ENCODE data around the gene PDGFRB. TPM values are rescaled to one million over a fixed set of nuclear protein-coding genes. Genes with fewer than 3 reads are reported as not detected.

Gene PDGFRB
- total and polyA plus RNA-seq, 2 of the 8 experiments (the other 6 are each of a cell fraction or from before 2014, with no cell fraction given), result 4.2 to 13.7 TPM

DNA sequence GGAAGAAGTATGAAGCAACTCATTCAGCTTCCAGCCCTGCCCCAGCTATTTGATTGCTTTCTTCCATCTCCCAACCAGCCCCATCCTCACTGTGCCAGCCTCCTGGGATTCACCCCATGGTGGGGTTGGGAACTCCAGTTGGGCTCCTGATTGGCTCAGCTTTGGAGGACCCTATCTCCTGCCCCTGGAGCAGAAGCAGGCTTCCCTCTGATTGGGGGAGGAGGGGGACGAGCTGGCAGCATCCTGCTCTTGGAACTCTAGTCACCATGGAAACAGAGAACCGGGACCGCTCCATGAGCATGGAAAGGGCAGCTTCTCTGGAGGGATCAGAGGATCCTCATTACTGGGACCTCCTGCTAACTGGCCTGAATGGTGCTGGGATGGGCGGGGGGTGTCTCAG is 36.8 kb upstream of the PDGFRB start (continued):
- TF ChIP-seq, protein P1, sequence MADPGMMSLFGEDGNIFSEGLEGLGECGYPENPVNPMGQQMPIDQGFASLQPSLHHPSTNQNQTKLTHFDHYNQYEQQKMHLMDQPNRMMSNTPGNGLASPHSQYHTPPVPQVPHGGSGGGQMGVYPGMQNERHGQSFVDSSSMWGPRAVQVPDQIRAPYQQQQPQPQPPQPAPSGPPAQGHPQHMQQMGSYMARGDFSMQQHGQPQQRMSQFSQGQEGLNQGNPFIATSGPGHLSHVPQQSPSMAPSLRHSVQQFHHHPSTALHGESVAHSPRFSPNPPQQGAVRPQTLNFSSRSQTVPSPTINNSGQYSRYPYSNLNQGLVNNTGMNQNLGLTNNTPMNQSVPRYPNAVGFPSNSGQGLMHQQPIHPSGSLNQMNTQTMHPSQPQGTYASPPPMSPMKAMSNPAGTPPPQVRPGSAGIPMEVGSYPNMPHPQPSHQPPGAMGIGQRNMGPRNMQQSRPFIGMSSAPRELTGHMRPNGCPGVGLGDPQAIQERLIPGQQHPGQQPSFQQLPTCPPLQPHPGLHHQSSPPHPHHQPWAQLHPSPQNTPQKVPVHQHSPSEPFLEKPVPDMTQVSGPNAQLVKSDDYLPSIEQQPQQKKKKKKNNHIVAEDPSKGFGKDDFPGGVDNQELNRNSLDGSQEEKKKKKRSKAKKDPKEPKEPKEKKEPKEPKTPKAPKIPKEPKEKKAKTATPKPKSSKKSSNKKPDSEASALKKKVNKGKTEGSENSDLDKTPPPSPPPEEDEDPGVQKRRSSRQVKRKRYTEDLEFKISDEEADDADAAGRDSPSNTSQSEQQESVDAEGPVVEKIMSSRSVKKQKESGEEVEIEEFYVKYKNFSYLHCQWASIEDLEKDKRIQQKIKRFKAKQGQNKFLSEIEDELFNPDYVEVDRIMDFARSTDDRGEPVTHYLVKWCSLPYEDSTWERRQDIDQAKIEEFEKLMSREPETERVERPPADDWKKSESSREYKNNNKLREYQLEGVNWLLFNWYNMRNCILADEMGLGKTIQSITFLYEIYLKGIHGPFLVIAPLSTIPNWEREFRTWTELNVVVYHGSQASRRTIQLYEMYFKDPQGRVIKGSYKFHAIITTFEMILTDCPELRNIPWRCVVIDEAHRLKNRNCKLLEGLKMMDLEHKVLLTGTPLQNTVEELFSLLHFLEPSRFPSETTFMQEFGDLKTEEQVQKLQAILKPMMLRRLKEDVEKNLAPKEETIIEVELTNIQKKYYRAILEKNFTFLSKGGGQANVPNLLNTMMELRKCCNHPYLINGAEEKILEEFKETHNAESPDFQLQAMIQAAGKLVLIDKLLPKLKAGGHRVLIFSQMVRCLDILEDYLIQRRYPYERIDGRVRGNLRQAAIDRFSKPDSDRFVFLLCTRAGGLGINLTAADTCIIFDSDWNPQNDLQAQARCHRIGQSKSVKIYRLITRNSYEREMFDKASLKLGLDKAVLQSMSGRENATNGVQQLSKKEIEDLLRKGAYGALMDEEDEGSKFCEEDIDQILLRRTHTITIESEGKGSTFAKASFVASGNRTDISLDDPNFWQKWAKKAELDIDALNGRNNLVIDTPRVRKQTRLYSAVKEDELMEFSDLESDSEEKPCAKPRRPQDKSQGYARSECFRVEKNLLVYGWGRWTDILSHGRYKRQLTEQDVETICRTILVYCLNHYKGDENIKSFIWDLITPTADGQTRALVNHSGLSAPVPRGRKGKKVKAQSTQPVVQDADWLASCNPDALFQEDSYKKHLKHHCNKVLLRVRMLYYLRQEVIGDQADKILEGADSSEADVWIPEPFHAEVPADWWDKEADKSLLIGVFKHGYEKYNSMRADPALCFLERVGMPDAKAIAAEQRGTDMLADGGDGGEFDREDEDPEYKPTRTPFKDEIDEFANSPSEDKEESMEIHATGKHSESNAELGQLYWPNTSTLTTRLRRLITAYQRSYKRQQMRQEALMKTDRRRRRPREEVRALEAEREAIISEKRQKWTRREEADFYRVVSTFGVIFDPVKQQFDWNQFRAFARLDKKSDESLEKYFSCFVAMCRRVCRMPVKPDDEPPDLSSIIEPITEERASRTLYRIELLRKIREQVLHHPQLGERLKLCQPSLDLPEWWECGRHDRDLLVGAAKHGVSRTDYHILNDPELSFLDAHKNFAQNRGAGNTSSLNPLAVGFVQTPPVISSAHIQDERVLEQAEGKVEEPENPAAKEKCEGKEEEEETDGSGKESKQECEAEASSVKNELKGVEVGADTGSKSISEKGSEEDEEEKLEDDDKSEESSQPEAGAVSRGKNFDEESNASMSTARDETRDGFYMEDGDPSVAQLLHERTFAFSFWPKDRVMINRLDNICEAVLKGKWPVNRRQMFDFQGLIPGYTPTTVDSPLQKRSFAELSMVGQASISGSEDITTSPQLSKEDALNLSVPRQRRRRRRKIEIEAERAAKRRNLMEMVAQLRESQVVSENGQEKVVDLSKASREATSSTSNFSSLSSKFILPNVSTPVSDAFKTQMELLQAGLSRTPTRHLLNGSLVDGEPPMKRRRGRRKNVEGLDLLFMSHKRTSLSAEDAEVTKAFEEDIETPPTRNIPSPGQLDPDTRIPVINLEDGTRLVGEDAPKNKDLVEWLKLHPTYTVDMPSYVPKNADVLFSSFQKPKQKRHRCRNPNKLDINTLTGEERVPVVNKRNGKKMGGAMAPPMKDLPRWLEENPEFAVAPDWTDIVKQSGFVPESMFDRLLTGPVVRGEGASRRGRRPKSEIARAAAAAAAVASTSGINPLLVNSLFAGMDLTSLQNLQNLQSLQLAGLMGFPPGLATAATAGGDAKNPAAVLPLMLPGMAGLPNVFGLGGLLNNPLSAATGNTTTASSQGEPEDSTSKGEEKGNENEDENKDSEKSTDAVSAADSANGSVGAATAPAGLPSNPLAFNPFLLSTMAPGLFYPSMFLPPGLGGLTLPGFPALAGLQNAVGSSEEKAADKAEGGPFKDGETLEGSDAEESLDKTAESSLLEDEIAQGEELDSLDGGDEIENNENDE (IDR thresholded peaks at IDR 0.05; ENCODE audit: insufficient replicate concordance, low read length), result no peak
- TF ChIP-seq GABPA (IDR thresholded peaks at IDR 0.05; ENCODE audit: borderline replicate concordance, insufficient read depth, low read length), result no peak
- TF ChIP-seq TBP (IDR thresholded peaks at IDR 0.05; ENCODE audit: low read depth, low read length), result no peak
- TF ChIP-seq FOSL1 (IDR thresholded peaks at IDR 0.05; ENCODE audit: insufficient read depth, low read depth, low read length), result no peak

Measured in H1 (cell line).